Gastroesophageal sphincter (tissue), 4 donors: ENCODE data around the gene UCHL3. TPM values are rescaled to one million over a fixed set of nuclear protein-coding genes. Genes with fewer than 3 reads are reported as not detected.

Experiments
- ATAC-seq: fragments of 150-250 bp; one replicate; pipeline ENCODE4 v1.9.1; 2016; ENCODE audit warnings: mild to moderate bottlenecking, moderate library complexity
- H3K27ac ChIP-seq, 4 donors: fragments of 200-600 bp; sonication (generic) in 3 of 4; 1 replicate in 3 of 4; 2 replicates in 1 of 4; pipeline ENCODE4 v1.5.1; 2016 to 2019
- H3K27me3 ChIP-seq: fragments of 200-600 bp; sonication (generic); one replicate; pipeline ENCODE4 v1.5.1; 2019
- H3K36me3 ChIP-seq, 2 donors: fragments of 200-600 bp; sonication (generic); one replicate each; pipeline ENCODE4 v1.5.1; 2019; ENCODE audit warnings: control low read depth in 1 of 2
- H3K4me1 ChIP-seq, 3 donors: fragments of 200-600 bp; sonication (generic); 1 replicate in 2 of 3; 2 replicates in 1 of 3; pipeline ENCODE4 v1.5.1; 2016 to 2019; ENCODE audit warnings: control low read depth in 2 of 3
- H3K4me3 ChIP-seq, 2 donors: fragments of 200-600 bp; sonication (generic); one replicate each; pipeline ENCODE4 v1.5.1; 2019; ENCODE audit warnings: mild to moderate bottlenecking in 1 of 2, moderate library complexity in 1 of 2
- H3K9me3 ChIP-seq, 3 donors: fragments of 200-600 bp; sonication (generic); one replicate each; pipeline ENCODE4 v1.5.1; 2017 to 2019; ENCODE audit warnings: control low read depth in 2 of 3
- CTCF ChIP-seq, 4 experiments: fragments of 200-600 bp in 2 of 4; fragments of 450-650 bp in 2 of 4; sonication (generic) in 1 of 4; IDR thresholded peaks; one replicate each; pipeline ENCODE4 v1.5.1; 2017 to 2019; ENCODE audit warnings: antibody characterized with exemption in 4 of 4, mild to moderate bottlenecking in 2 of 4, moderate library complexity in 2 of 4
- EP300 ChIP-seq: sonication (generic); formaldehyde crosslinking; IDR thresholded peaks from one replicate; pipeline ENCODE4 v1.6.1; 2017; ENCODE audit warnings: antibody characterized with exemption, mild to moderate bottlenecking
- POLR2A ChIP-seq, 2 donors: fragments of 450-650 bp; IDR thresholded peaks; one replicate each; pipeline ENCODE4 v1.6.1; 2017; ENCODE audit warnings: antibody characterized with exemption in 2 of 2, mild to moderate bottlenecking in 2 of 2, moderate library complexity in 1 of 2
- POLR2AphosphoS5 ChIP-seq: sonication (generic); formaldehyde crosslinking; IDR thresholded peaks from one replicate; pipeline ENCODE4 v1.6.1; 2017; ENCODE audit warnings: antibody characterized with exemption
- WGBS, 2 donors: methylation state at CpG; one replicate each; pipeline ENCODE4 v1.1.5; 2018; ENCODE audit warnings: low coverage in 1 of 2; 5-methylcytosine and 5-hydroxymethylcytosine counted together
- total RNA-seq, 4 donors: library from RNA; depleted of rRNA; stranded (reverse); fragments of >200 nt; gene quantifications; one replicate each; pipeline ENCODE4 v1.1.0, GENCODE V29; 2016

The UCHL3 gene
- total RNA-seq, 4 donors from 2014 or later: 4.0 to 28.2 (median 19.0) TPM

GRCh38 chr13:75554464-75554863 is 4.9 kb downstream of the UCHL3 start:
- TF ChIP-seq CTCF (IDR thresholded peaks at IDR 0.05) (no peak), POLR2AphosphoS5 (no peak), POLR2A (IDR thresholded peaks at IDR 0.05) (no peak), EP300 (no peak)
- H3K9me3 ChIP-seq: no peaks in the 10 kb centered on the region
- no peak for ATAC-seq
- H3K4me3 ChIP-seq: no peak overlapping the region
- H3K27ac ChIP-seq: no peak overlapping the region
- H3K4me1 ChIP-seq: peaks cover 3 to 12% (median 9%) of the 10 kb centered on the region in 3 donors
- 100% methylated on average over 1 of the region's 1 CpG for WGBS, 2 donors
- H3K27me3 ChIP-seq: no peaks in the 10 kb centered on the region
- H3K36me3 ChIP-seq: peaks cover 0 to 19% of the 10 kb centered on the region in 2 donors

GRCh38 chr13:75554981-75555380 is 5.4 kb downstream of the UCHL3 start:
- peaks cover 0 to 19% of the 10 kb centered on the region in 2 donors for H3K36me3 ChIP-seq
- H3K27ac ChIP-seq: no peak overlapping the region
- TF ChIP-seq CTCF (IDR thresholded peaks at IDR 0.05): no peak
- TF ChIP-seq POLR2A (IDR thresholded peaks at IDR 0.05): no peak
- no peak for TF ChIP-seq POLR2AphosphoS5
- TF ChIP-seq EP300: no peak
- no peaks in the 10 kb centered on the region for H3K9me3 ChIP-seq
- H3K4me1 ChIP-seq: peaks cover 3 to 12% (median 9%) of the 10 kb centered on the region in 3 donors
- WGBS, 2 donors: 83 to 100% methylated on average over 3 of the region's 3 CpGs
- ATAC-seq: no peak
- H3K4me3 ChIP-seq: no peak overlapping the region
- H3K27me3 ChIP-seq: no peaks in the 10 kb centered on the region

- H3K9me3 ChIP-seq: no peaks in the 10 kb centered on the region
- TF ChIP-seq EP300 (no peak), POLR2A (IDR thresholded peaks at IDR 0.05) (no peak), CTCF (IDR thresholded peaks at IDR 0.05) (no peak), POLR2AphosphoS5 (no peak)
- H3K27me3 ChIP-seq: no peaks in the 10 kb centered on the region
- H3K4me1 ChIP-seq: peaks cover 0 to 3% (median 3%) of the 10 kb centered on the region in 3 donors
- ATAC-seq: no peak
- no peak overlapping the region for H3K27ac ChIP-seq
- peaks cover 0 to 22% of the 10 kb centered on the region in 2 donors for H3K36me3 ChIP-seq
- 63 to 93% methylated on average over 1 of the region's 1 CpG for WGBS, 2 donors
- H3K4me3 ChIP-seq: no peak overlapping the region
Measured at GRCh38 chr13:75555836-75556235, 6.2 kb downstream of the UCHL3 start.

- Histone ChIP-seq H3K4me3 (no peak overlapping the region), H3K27me3 (no peaks in the 10 kb centered on the region), H3K9me3 (no peaks in the 10 kb centered on the region), H3K36me3 (peaks cover 0 to 25% of the 10 kb centered on the region in 2 donors), H3K27ac (no peak overlapping the region), H3K4me1 (no peaks in the 10 kb centered on the region)
- no peak for TF ChIP-seq POLR2AphosphoS5
- TF ChIP-seq CTCF (IDR thresholded peaks at IDR 0.05): no peak
- TF ChIP-seq POLR2A (IDR thresholded peaks at IDR 0.05): no peak
- TF ChIP-seq EP300: no peak
- ATAC-seq: no peak
- 94 to 100% methylated on average over 2 of the region's 2 CpGs for WGBS, 2 donors
Measured at GRCh38 chr13:75556961-75557360, 7.4 kb downstream of the UCHL3 start.

GRCh38 chr13:75558145-75558840 is 8.7 kb downstream of the UCHL3 start:
- no peak overlapping the region for H3K4me3 ChIP-seq
- no peaks in the 10 kb centered on the region for H3K27me3 ChIP-seq
- no peak for ATAC-seq
- H3K27ac ChIP-seq: no peak overlapping the region
- no peaks in the 10 kb centered on the region for H3K9me3 ChIP-seq
- TF ChIP-seq EP300 (no peak), POLR2AphosphoS5 (no peak), CTCF (IDR thresholded peaks at IDR 0.05) (no peak), POLR2A (IDR thresholded peaks at IDR 0.05) (no peak)
- H3K36me3 ChIP-seq: peaks cover 0 to 28% of the 10 kb centered on the region in 2 donors
- WGBS, 2 donors: 54 to 56% methylated on average over 2 of the region's 2 CpGs
- H3K4me1 ChIP-seq: no peaks in the 10 kb centered on the region
